Esophagus muscularis mucosa (tissue), 4 donors: ENCODE measurements around the gene ATP11A. TPM values are rescaled to one million over a fixed set of nuclear protein-coding genes. Genes with fewer than 3 reads are reported as not detected.

Experiments
- DNase-seq: peaks from one replicate; pipeline ENCODE4 v3.0.0-alpha.2; 2017; ENCODE audit errors: extremely low spot score
- H3K27ac ChIP-seq, 4 donors: fragments of 200-600 bp; sonication (generic); replicated peaks in 1 of 4; 1 replicate in 3 of 4; 2 replicates in 1 of 4; pipeline ENCODE4 v1.5.1; 2016 to 2019; ENCODE audit warnings: mild to moderate bottlenecking in 1 of 4
- H3K27me3 ChIP-seq, 4 donors: fragments of 200-600 bp; sonication (generic); one replicate each; pipeline versions ENCODE4 v1.5.1 to v1.6.0; 2016 to 2019
- H3K36me3 ChIP-seq, 4 donors: fragments of 200-600 bp; sonication (generic); one replicate each; pipeline ENCODE4 v1.5.1; 2016 to 2019
- H3K4me1 ChIP-seq, 4 donors: fragments of 200-600 bp; sonication (generic); one replicate each; pipeline ENCODE4 v1.5.1; 2016 to 2019
- H3K4me3 ChIP-seq, 4 donors: fragments of 200-600 bp; sonication (generic); 1 replicate in 2 of 4; 2 replicates in 2 of 4; pipeline ENCODE4 v1.5.1; 2016 to 2019; ENCODE audit warnings: mild to moderate bottlenecking in 4 of 4, moderate library complexity in 1 of 4
- H3K9me3 ChIP-seq, 4 donors: fragments of 200-600 bp; sonication (generic); 1 replicate in 3 of 4; 2 replicates in 1 of 4; pipeline ENCODE4 v1.5.1; 2016 to 2019
- CTCF ChIP-seq, 3 experiments: fragments of 200-600 bp in 2 of 3; fragments of 450-650 bp in 1 of 3; sonication (generic) in 2 of 3; IDR thresholded peaks; one replicate each; pipeline ENCODE4 v1.5.1; 2017 to 2019; ENCODE audit warnings: antibody characterized with exemption in 3 of 3, mild to moderate bottlenecking in 2 of 3, moderate library complexity in 1 of 3
- EP300 ChIP-seq: sonication (generic); formaldehyde crosslinking; IDR thresholded peaks from one replicate; pipeline ENCODE4 v1.6.1; 2017; ENCODE audit warnings: antibody characterized with exemption
- POLR2A ChIP-seq: fragments of 450-650 bp; IDR thresholded peaks from one replicate; pipeline ENCODE4 v1.6.1; 2017; ENCODE audit warnings: antibody characterized with exemption, moderate library complexity, mild to moderate bottlenecking, low read depth
- POLR2AphosphoS5 ChIP-seq, 2 donors: sonication (generic); formaldehyde crosslinking; IDR thresholded peaks; one replicate each; pipeline ENCODE4 v1.6.1; 2017; ENCODE audit warnings: antibody characterized with exemption in 2 of 2
- WGBS: methylation state at CpG from one replicate; pipeline ENCODE4 v1.1.5; 2018; 5-methylcytosine and 5-hydroxymethylcytosine counted together
- intact Hi-C: fragments of 100-400 bp; cut with DNase I; formaldehyde crosslinking; loops from one replicate; pipeline ENCODE4 v1.15.1; 2023
- total RNA-seq, 4 donors: library from RNA; depleted of rRNA; stranded (reverse); fragments of >200 nt; gene quantifications; one replicate each; pipeline versions ENCODE4 v1.1.0 to v1.2.1, GENCODE V29; 2016

The ATP11A gene
- total RNA-seq, 4 donors from 2014 or later: 11.2 to 27.8 (median 14.3) TPM

GRCh38 chr13:112751617-112752016, 61.8 kb downstream of the ATP11A start:
- intact Hi-C loops: no loop called here
- Histone ChIP-seq H3K4me1 (peaks cover 9 to 36% (median 17%) of the 10 kb centered on the region in 4 donors), H3K9me3 (no peaks in the 10 kb centered on the region), H3K36me3 (peaks cover 0 to 4% (median 0%) of the 10 kb centered on the region in 4 donors), H3K4me3 (no peak overlapping the region), H3K27ac (no peak overlapping the region), H3K27me3 (no peaks in the 10 kb centered on the region)
- WGBS: 94% methylated on average over 7 of the region's 7 CpGs
- no peak for DNase-seq
- TF ChIP-seq EP300 (no peak), POLR2AphosphoS5 (IDR thresholded peaks at IDR 0.05) (no peak), CTCF (IDR thresholded peaks at IDR 0.05) (no peak)

GRCh38 chr13:112752211-112752610, 62.4 kb downstream of the ATP11A start:
- WGBS: 95% methylated on average over 19 of the region's 20 CpGs
- no peak for DNase-seq
- Histone ChIP-seq H3K27ac (no peak overlapping the region), H3K36me3 (peaks cover 0 to 4% (median 0%) of the 10 kb centered on the region in 4 donors), H3K4me3 (no peak overlapping the region), H3K4me1 (peaks cover 9 to 36% (median 17%) of the 10 kb centered on the region in 4 donors), H3K27me3 (no peaks in the 10 kb centered on the region), H3K9me3 (no peaks in the 10 kb centered on the region)
- intact Hi-C loops: no loop called here
- no peak for TF ChIP-seq CTCF (IDR thresholded peaks at IDR 0.05)
- TF ChIP-seq EP300: no peak
- TF ChIP-seq POLR2AphosphoS5 (IDR thresholded peaks at IDR 0.05): no peak
- no peak for TF ChIP-seq POLR2A

- no peak for DNase-seq
- H3K9me3 ChIP-seq: no peaks in the 10 kb centered on the region
- no peak overlapping the region for H3K4me3 ChIP-seq
- no peaks in the 10 kb centered on the region for H3K27me3 ChIP-seq
- intact Hi-C loops: no loop called here
- H3K4me1 ChIP-seq: peaks cover 9 to 36% (median 19%) of the 10 kb centered on the region in 4 donors
- TF ChIP-seq POLR2AphosphoS5 (IDR thresholded peaks at IDR 0.05) (no peak), EP300 (no peak), CTCF (IDR thresholded peaks at IDR 0.05) (no peak), POLR2A (no peak)
- H3K27ac ChIP-seq: no peak overlapping the region
- peaks cover 0 to 4% (median 0%) of the 10 kb centered on the region in 4 donors for H3K36me3 ChIP-seq
- 72% methylated on average over 24 of the region's 24 CpGs for WGBS
These were observed 63.1 kb downstream of the ATP11A start for GRCh38 chr13:112752711-112753541.

GRCh38 chr13:112753833-112754232, 64.0 kb downstream of the ATP11A start:
- no peak for DNase-seq
- no peak overlapping the region for H3K27ac ChIP-seq
- H3K27me3 ChIP-seq: no peaks in the 10 kb centered on the region
- WGBS: 92% methylated on average over 16 of the region's 16 CpGs
- H3K4me3 ChIP-seq: no peak overlapping the region
- H3K9me3 ChIP-seq: no peaks in the 10 kb centered on the region
- no peak for TF ChIP-seq EP300
- no peak for TF ChIP-seq POLR2A
- no peak for TF ChIP-seq POLR2AphosphoS5 (IDR thresholded peaks at IDR 0.05)
- TF ChIP-seq CTCF (IDR thresholded peaks at IDR 0.05): no peak
- H3K36me3 ChIP-seq: peaks cover 0 to 4% (median 0%) of the 10 kb centered on the region in 4 donors
- H3K4me1 ChIP-seq: peaks cover 9 to 36% (median 19%) of the 10 kb centered on the region in 4 donors
- intact Hi-C loops: no loop called here
